ENCODE measurements around the gene TRIM10. TPM values are rescaled to one million over a fixed set of nuclear protein-coding genes. Genes with fewer than 3 reads are reported as not detected.

Gene TRIM10
- total and polyA plus RNA-seq, 2 experiments from 2014 or later, result 0.31 TPM; not detected in 1

- H4K20me1 ChIP-seq (replicated peaks; ENCODE audit: insufficient read depth), result 0 out of 2 replicates have a peak, but pooled peaks cover 4% of the 10 kb centered on the region
- H3K27me3 ChIP-seq (ENCODE audit: insufficient read depth), result peaks cover 40% of the 10 kb centered on the region
- H3K27me3 Mint-ChIP-seq (ENCODE audit: insufficient read depth, low read depth, poor library complexity), result peaks cover 18% of the 10 kb centered on the region
- no peaks in the 10 kb centered on the region for H3F3A ChIP-seq (replicated peaks; ENCODE audit: low read depth)
- H3K4me1 ChIP-seq (ENCODE audit: insufficient read depth), result no peaks in the 10 kb centered on the region
- no peak overlapping the region for H3K4me3 Mint-ChIP-seq
- no peak overlapping the region for H3K27ac ChIP-seq (ENCODE audit: low read depth)
- H3K4me2 ChIP-seq, result no peak overlapping the region
- H3K79me2 ChIP-seq (replicated peaks; ENCODE audit: insufficient read depth), result no peaks in the 10 kb centered on the region
- ATAC-seq (no peak), DNase-seq (ENCODE audit: low spot score) (no peak)
- H3K36me3 Mint-ChIP-seq (ENCODE audit: low read depth), result no peaks in the 10 kb centered on the region
- no peaks in the 10 kb centered on the region for H3K36me3 ChIP-seq (ENCODE audit: insufficient read depth)
- no peak overlapping the region for H2AFZ ChIP-seq
- H3K9me2 ChIP-seq (ENCODE audit: insufficient read depth), result no peaks in the 10 kb centered on the region
- H3K4me1 Mint-ChIP-seq, result no peaks in the 10 kb centered on the region
- H3K9me3 Mint-ChIP-seq, result no peaks in the 10 kb centered on the region
- no peak overlapping the region for H3K4me3 ChIP-seq
- H3K27ac Mint-ChIP-seq, result no peak overlapping the region
- TF ChIP-seq JUNB (IDR thresholded peaks at IDR 0.05; ENCODE audit: unreplicated experiment) (no peak), EZH2 (IDR thresholded peaks at IDR 0.05; ENCODE audit: low read depth, unreplicated experiment) (no peak), ETS1 (IDR thresholded peaks at IDR 0.05) (no peak), STAT1 (IDR thresholded peaks at IDR 0.05; ENCODE audit: unreplicated experiment) (no peak), CTCF (conservative IDR thresholded peaks at IDR 0.05; ENCODE audit: low read depth in 2 of 2) (no peak), CREB1 (CRISPR knock-in tag; IDR thresholded peaks at IDR 0.05; ENCODE audit: low read depth) (no peak), ZNF331 (CRISPR knock-in tag; IDR thresholded peaks at IDR 0.05; ENCODE audit: low read depth) (no peak), POLR2AphosphoS5 (IDR thresholded peaks at IDR 0.05; ENCODE audit: low read depth) (no peak), ZNF114 (CRISPR knock-in tag; IDR thresholded peaks at IDR 0.05) (no peak), ZNF462 (CRISPR knock-in tag; IDR thresholded peaks at IDR 0.05) (no peak), REST (IDR thresholded peaks at IDR 0.05; ENCODE audit: unreplicated experiment) (no peak), EZH2phosphoT487 (IDR thresholded peaks at IDR 0.05; ENCODE audit: unreplicated experiment) (no peak), NANOG (IDR thresholded peaks at IDR 0.05; ENCODE audit: borderline replicate concordance) (no peak)
Measured at GRCh38 chr6:30121446-30122366, 39.3 kb downstream of the TRIM10 start.

All from GM23338 (cell line).